Measurements from ENCODE around the gene EVA1A. TPM values are rescaled to one million over a fixed set of nuclear protein-coding genes. Genes with fewer than 3 reads are reported as not detected.

Gene EVA1A
- total and polyA plus RNA-seq, 2 of the 8 experiments (the other 6 are each of a cell fraction or from before 2014, with no cell fraction given), result 2.4 to 4.3 TPM

- Histone ChIP-seq H4K20me1 (replicated peaks in 1 of 2; ENCODE audit: control insufficient read depth in 1 of 2, insufficient read depth in 2 of 2, low read length in 2 of 2) (no peaks in the 10 kb centered on the region), H4K8ac (ENCODE audit: extremely low read depth, insufficient read depth, low read length) (no peak overlapping the region), H3K79me1 (ENCODE audit: low read depth, low read length) (no peaks in the 10 kb centered on the region), H3K36me3 (ENCODE audit: control insufficient read depth in 2 of 4, insufficient read depth in 4 of 4, low read length in 3 of 4) (no peaks in the 10 kb centered on the region), H2BK12ac (ENCODE audit: low read depth, low read length) (no peak overlapping the region), H2AFZ (ENCODE audit: low read length) (no peak overlapping the region), H3K23ac (ENCODE audit: insufficient read length) (no peak overlapping the region), H3K9me3 (ENCODE audit: insufficient read depth in 2 of 2, low read depth in 1 of 2, low read length in 1 of 2) (no peaks in the 10 kb centered on the region), H2BK5ac (ENCODE audit: low read depth, low read length) (no peak overlapping the region), H2BK15ac (ENCODE audit: low read length) (no peak overlapping the region), H3K9ac (replicated peaks in 1 of 4; ENCODE audit: extremely low read depth in 1 of 4, low read depth in 3 of 4, low read length in 3 of 4) (no peak overlapping the region), H3K27me3 (replicated peaks in 1 of 4; ENCODE audit: control insufficient read depth in 3 of 4, extremely low read depth in 1 of 4, insufficient read depth in 3 of 4, low read length in 3 of 4) (peaks cover 0 to 1% (median 0%) of the 10 kb centered on the region in 4 experiments; a peak in 1 of 7 replicates), H3K27ac (ENCODE audit: low read depth, low read length) (no peak overlapping the region), H3K4me1 (replicated peaks in 1 of 4; ENCODE audit: control insufficient read depth in 3 of 4, insufficient read depth in 4 of 4, low read length in 3 of 4) (peaks cover 5 to 17% (median 12%) of the 10 kb centered on the region in 4 experiments), H2AK5ac (ENCODE audit: low read depth, low read length) (no peak overlapping the region), H3K4ac (replicated peaks; ENCODE audit: insufficient read length, low read depth, low read length) (no peak overlapping the region), H3K18ac (ENCODE audit: extremely low read depth, low read length) (no peak overlapping the region), H3K4me3 (ENCODE audit: extremely low read depth in 1 of 4, insufficient read depth in 2 of 4, low read depth in 3 of 4, low read length in 4 of 4) (no peak overlapping the region), H3K56ac (replicated peaks; ENCODE audit: insufficient read length, low read depth, low read length) (no peak overlapping the region), H4K91ac (replicated peaks; ENCODE audit: insufficient read length, low read length) (no peak overlapping the region), H2BK120ac (replicated peaks; ENCODE audit: low read depth, low read length) (no peak overlapping the region), H3K79me2 (ENCODE audit: control insufficient read depth in 1 of 2, insufficient read depth in 2 of 2, low read length in 2 of 2) (no peaks in the 10 kb centered on the region), H3K23me2 (ENCODE audit: low read depth, low read length) (no peaks in the 10 kb centered on the region; the same call in 1 of the 2 replicates), H4K5ac (ENCODE audit: insufficient read length, low read depth, low read length) (no peak overlapping the region), H3K14ac (ENCODE audit: insufficient read length) (no peak overlapping the region), H3K4me2 (ENCODE audit: insufficient read depth in 1 of 2, low read depth in 2 of 2, low read length in 2 of 2) (no peak overlapping the region), H2BK20ac (ENCODE audit: low read length) (no peak overlapping the region)
- DNase-seq (ENCODE audit: low read depth in 1 of 2, low spot score in 2 of 2), result no peak
- WGBS, 2 experiments (ENCODE audit: extremely low coverage in 1 of 2, insufficient coverage in 1 of 2, insufficient read length in 1 of 2, insufficient replicate concordance in 2 of 2, low coverage in 1 of 2, low lambda C conversion rate in 2 of 2, missing lambda C conversion rate in 1 of 2), result 100% methylated on average over 2 of the region's 2 CpGs; no CpG with 5 or more reads in 1 of the 2 experiments
- ChIA-PET POLR2A (ENCODE audit: partially characterized antibody) (no interaction called here), CTCF (ENCODE audit: partially characterized antibody) (interaction anchor here (2.0 kb wide), 1 partner anchor 59 kb away, joined by 8 read pairs; no protein-coding TSS in a partner anchor)
- FAIRE-seq, result no peak
- TF ChIP-seq JUN (IDR thresholded peaks at IDR 0.05; ENCODE audit: low read depth, low read length) (no peak), CTBP2 (IDR thresholded peaks at IDR 0.05; ENCODE audit: borderline replicate concordance, insufficient read depth, insufficient read length, low read length) (no peak), BRCA1 (IDR thresholded peaks at IDR 0.05; ENCODE audit: low read depth, low read length) (no peak), CREB1 (IDR thresholded peaks at IDR 0.05) (no peak), GTF2F1 (IDR thresholded peaks at IDR 0.05; ENCODE audit: borderline replicate concordance, low read depth, low read length) (no peak), USF2 (IDR thresholded peaks at IDR 0.05; ENCODE audit: low read length) (no peak), HDAC6 (IDR thresholded peaks at IDR 0.05; ENCODE audit: low read depth, low read length) (no peak), RFX5 (IDR thresholded peaks at IDR 0.05; ENCODE audit: borderline replicate concordance, low read depth, low read length) (no peak), ZNF274 (IDR thresholded peaks at IDR 0.05; ENCODE audit: borderline replicate concordance, extremely low read depth, low read length) (no peak), EZH2 (IDR thresholded peaks at IDR 0.05; ENCODE audit: low read depth, low read length, severe bottlenecking) (no peak), SIRT6 (IDR thresholded peaks at IDR 0.05; ENCODE audit: low read length) (no peak), KDM1A (IDR thresholded peaks at IDR 0.05; ENCODE audit: borderline replicate concordance, low read length) (no peak)
Observed at GRCh38 chr2:75549401-75550253, 11.1 kb downstream of the EVA1A start.

Data from H1 (cell line).